Mesenchymal stem cell (in vitro differentiated cells and primary cell): ENCODE measurements around the gene KHDC4.
A peak's percentile ranks its signal among the peaks of the same experiment; 100 is the strongest.

Experiments
- DNase-seq: peaks from one replicate; pipeline ENCODE4 v3.0.0-alpha.2; 2013
- H2AFZ ChIP-seq: one replicate; pipeline ENCODE4 v1.6.1; 2013; ENCODE audit warnings: low read depth, mild to moderate bottlenecking, control low read depth, inconsistent platforms, low read length, moderate library complexity
- H2AK5ac ChIP-seq: 2 replicates; pipeline ENCODE4 v1.6.1; 2013; ENCODE audit warnings: low read length, moderate library complexity, mild to moderate bottlenecking, inconsistent platforms; ENCODE audit not compliant: severe bottlenecking
- H2BK120ac ChIP-seq: one replicate; pipeline ENCODE4 v1.6.1; 2013; ENCODE audit warnings: low read depth, mild to moderate bottlenecking, inconsistent platforms, low read length, moderate library complexity
- H2BK12ac ChIP-seq, 2 experiments: one replicate each; pipeline ENCODE4 v1.6.1; 2013; ENCODE audit warnings: inconsistent platforms in 2 of 2, low read length in 2 of 2, mild to moderate bottlenecking in 2 of 2, moderate library complexity in 2 of 2, control low read depth in 1 of 2
- H2BK15ac ChIP-seq: one replicate; pipeline ENCODE4 v1.6.1; 2013; ENCODE audit warnings: mild to moderate bottlenecking, low read depth, inconsistent platforms; ENCODE audit not compliant: poor library complexity, severe bottlenecking
- H2BK5ac ChIP-seq: 2 replicates; pipeline ENCODE4 v1.6.1; 2013; ENCODE audit warnings: low read depth, mild to moderate bottlenecking, low read length, control low read depth, inconsistent platforms; ENCODE audit not compliant: poor library complexity, severe bottlenecking
- H3K14ac ChIP-seq, 2 experiments: one replicate each; pipeline ENCODE4 v1.6.1; 2013; ENCODE audit warnings: inconsistent platforms in 2 of 2, low read length in 2 of 2, control low read depth in 1 of 2, mild to moderate bottlenecking in 1 of 2, moderate library complexity in 1 of 2
- H3K18ac ChIP-seq, 2 experiments: one replicate each; pipeline ENCODE4 v1.6.1; 2013; ENCODE audit warnings: inconsistent platforms in 2 of 2, low read length in 2 of 2, control low read depth in 1 of 2, low read depth in 1 of 2, mild to moderate bottlenecking in 1 of 2
- H3K23ac ChIP-seq, 2 experiments: one replicate each; pipeline ENCODE4 v1.6.1; 2013; ENCODE audit warnings: inconsistent platforms in 2 of 2, low read length in 2 of 2, mild to moderate bottlenecking in 2 of 2, moderate library complexity in 2 of 2, control low read depth in 1 of 2
- H3K27ac ChIP-seq: 2 replicates; pipeline ENCODE4 v1.5.1; 2013; ENCODE audit warnings: mild to moderate bottlenecking, moderate library complexity, low read length, control low read depth, inconsistent platforms; ENCODE audit not compliant: poor library complexity, severe bottlenecking
- H3K27me3 ChIP-seq, 2 experiments: 2 replicates each; pipeline versions ENCODE4 v1.6.1 to v1.7.0; 2013; ENCODE audit warnings: low read length in 2 of 2, mild to moderate bottlenecking in 2 of 2, moderate library complexity in 2 of 2, control low read depth in 1 of 2, inconsistent platforms in 1 of 2; ENCODE audit not compliant: control insufficient read depth in 1 of 2, insufficient read depth in 1 of 2
- H3K36me3 ChIP-seq, 2 experiments: 2 replicates each; pipeline versions ENCODE4 v1.6.1 to v1.7.0; 2013; ENCODE audit warnings: low read length in 2 of 2, control low read depth in 1 of 2, inconsistent platforms in 1 of 2, low read depth in 1 of 2, mild to moderate bottlenecking in 1 of 2; ENCODE audit not compliant: insufficient read depth in 2 of 2, control insufficient read depth in 1 of 2
- H3K4ac ChIP-seq, 2 experiments: one replicate each; pipeline ENCODE4 v1.6.1; 2013; ENCODE audit warnings: inconsistent platforms in 2 of 2, low read length in 2 of 2, mild to moderate bottlenecking in 2 of 2, moderate library complexity in 2 of 2, control low read depth in 1 of 2, low read depth in 1 of 2
- H3K4me1 ChIP-seq: 2 replicates; pipeline ENCODE4 v1.6.1; 2013; ENCODE audit warnings: low read depth, low read length, control low read depth; ENCODE audit not compliant: control insufficient read depth, insufficient read depth
- H3K4me2 ChIP-seq: 2 replicates; pipeline ENCODE4 v1.6.1; 2013; ENCODE audit warnings: low read length, mild to moderate bottlenecking, inconsistent platforms; ENCODE audit not compliant: poor library complexity, severe bottlenecking
- H3K4me3 ChIP-seq, 2 experiments: 2 replicates each; pipeline versions ENCODE4 v1.5.1 to v1.7.0; 2013; ENCODE audit warnings: low read length in 2 of 2, mild to moderate bottlenecking in 2 of 2, control low read depth in 1 of 2, low read depth in 1 of 2; ENCODE audit not compliant: insufficient read depth in 1 of 2
- H3K79me1 ChIP-seq: replicated peaks from 2 replicates; pipeline ENCODE4 v1.6.1; 2013; ENCODE audit warnings: mild to moderate bottlenecking, control low read depth, low read length, inconsistent platforms; ENCODE audit not compliant: poor library complexity, severe bottlenecking
- H3K9ac ChIP-seq: 2 replicates; pipeline ENCODE4 v1.7.0; 2013; ENCODE audit warnings: mild to moderate bottlenecking, low read length, moderate library complexity
- H3K9me3 ChIP-seq: 2 replicates; pipeline ENCODE4 v1.7.0; 2013; ENCODE audit warnings: mild to moderate bottlenecking, low read length; ENCODE audit not compliant: control insufficient read depth
- H4K8ac ChIP-seq: one replicate; pipeline ENCODE4 v1.6.1; 2013; ENCODE audit warnings: inconsistent platforms, mild to moderate bottlenecking, low read length, moderate library complexity
- H4K91ac ChIP-seq: one replicate; pipeline ENCODE4 v1.6.1; 2013; ENCODE audit warnings: mild to moderate bottlenecking, low read length, inconsistent platforms
- WGBS: methylation state at CpG from one replicate; pipeline ENCODE4 v1.1.7; 2013; ENCODE audit warnings: mixed read lengths; 5-methylcytosine and 5-hydroxymethylcytosine counted together

KHDC4 gene

GRCh38 chr1:155976062-155976912 lies 42.1 kb upstream of the KHDC4 start:
- DNase-seq, result peak; percentile 55
- Histone ChIP-seq H2AK5ac (no peak overlapping the region), H3K23ac (peak overlapping the region in 1 of 2 experiments; percentile 14), H4K91ac (peak overlapping the region; percentile 29), H2BK15ac (no peak overlapping the region), H2BK120ac (peak overlapping the region; percentile 88), H3K36me3 (peaks cover 3 to 24% of the 10 kb centered on the region in 2 experiments), H3K4ac (peak overlapping the region; percentile 15 to 71), H3K4me3 (peak overlapping the region; percentile 43 to 92), H3K27me3 (no peaks in the 10 kb centered on the region), H3K9ac (peak overlapping the region; percentile 95), H3K27ac (peak overlapping the region; percentile 75), H3K18ac (peak overlapping the region; percentile 72 to 97), H2BK5ac (peak overlapping the region; percentile 12), H2AFZ (no peak overlapping the region), H2BK12ac (peak overlapping the region in 1 of 2 experiments; percentile 43), H3K4me1 (peaks cover 40% of the 10 kb centered on the region), H3K14ac (peak overlapping the region in 1 of 2 experiments; percentile 19), H4K8ac (no peak overlapping the region), H3K4me2 (peak overlapping the region; percentile 86), H3K79me1 (peaks cover 2% of the 10 kb centered on the region), H3K9me3 (no peaks in the 10 kb centered on the region)
- 0% methylated on average over 11 of the region's 14 CpGs for WGBS

- Histone ChIP-seq H3K4me2 (peak overlapping the region; percentile 86), H3K14ac (peak overlapping the region in 1 of 2 experiments; percentile 91), H3K79me1 (peaks cover 2% of the 10 kb centered on the region), H3K4me3 (peak overlapping the region; percentile 43 to 92), H4K91ac (peak overlapping the region; percentile 49), H3K27ac (peak overlapping the region; percentile 75), H3K4ac (peak overlapping the region; percentile 15 to 71), H2AK5ac (peak overlapping the region; percentile 91), H3K23ac (peak overlapping the region in 1 of 2 experiments; percentile 96), H2BK15ac (peak overlapping the region; percentile 95), H2BK12ac (peak overlapping the region; percentile 43 to 64), H2BK120ac (peak overlapping the region; percentile 88), H3K9me3 (no peaks in the 10 kb centered on the region), H3K18ac (peak overlapping the region in 1 of 2 experiments; percentile 80), H3K9ac (peak overlapping the region; percentile 95), H2BK5ac (no peak overlapping the region), H3K4me1 (peaks cover 44% of the 10 kb centered on the region), H2AFZ (no peak overlapping the region), H4K8ac (peak overlapping the region; percentile 35), H3K27me3 (no peaks in the 10 kb centered on the region), H3K36me3 (peaks cover 3 to 24% of the 10 kb centered on the region in 2 experiments)
- WGBS, result 55% methylated on average over 4 of the region's 4 CpGs
- DNase-seq, result no peak
Measured at GRCh38 chr1:155975375-155976061, 41.3 kb upstream of the KHDC4 start.

GRCh38 chr1:155974208-155975115 lies 40.2 kb upstream of the KHDC4 start:
- peaks cover 3% of the 10 kb centered on the region for H3K79me1 ChIP-seq
- no peak overlapping the region for H3K18ac ChIP-seq
- no peak overlapping the region for H2BK15ac ChIP-seq
- DNase-seq, result no peak
- H3K4ac ChIP-seq, result peak overlapping the region in 1 of 2 experiments; percentile 71
- 81% methylated on average over 12 of the region's 13 CpGs for WGBS
- peak overlapping the region; percentile 20 for H3K4me2 ChIP-seq
- no peak overlapping the region for H3K14ac ChIP-seq
- no peak overlapping the region for H2BK120ac ChIP-seq
- no peak overlapping the region for H2AK5ac ChIP-seq
- no peak overlapping the region for H3K23ac ChIP-seq
- no peak overlapping the region for H2BK12ac ChIP-seq
- no peak overlapping the region for H2BK5ac ChIP-seq
- H3K9ac ChIP-seq, result peak overlapping the region; percentile 95
- no peaks in the 10 kb centered on the region for H3K9me3 ChIP-seq
- H4K8ac ChIP-seq, result no peak overlapping the region
- H3K27ac ChIP-seq, result peak overlapping the region; percentile 13
- H3K27me3 ChIP-seq, result no peaks in the 10 kb centered on the region
- no peak overlapping the region for H4K91ac ChIP-seq
- peaks cover 9 to 32% of the 10 kb centered on the region in 2 experiments for H3K36me3 ChIP-seq
- peaks cover 47% of the 10 kb centered on the region for H3K4me1 ChIP-seq
- H2AFZ ChIP-seq, result no peak overlapping the region
- peak overlapping the region in 1 of 2 experiments; percentile 92 for H3K4me3 ChIP-seq
